ENCODE data around the gene SYPL1.

The SYPL1 gene

DNA sequence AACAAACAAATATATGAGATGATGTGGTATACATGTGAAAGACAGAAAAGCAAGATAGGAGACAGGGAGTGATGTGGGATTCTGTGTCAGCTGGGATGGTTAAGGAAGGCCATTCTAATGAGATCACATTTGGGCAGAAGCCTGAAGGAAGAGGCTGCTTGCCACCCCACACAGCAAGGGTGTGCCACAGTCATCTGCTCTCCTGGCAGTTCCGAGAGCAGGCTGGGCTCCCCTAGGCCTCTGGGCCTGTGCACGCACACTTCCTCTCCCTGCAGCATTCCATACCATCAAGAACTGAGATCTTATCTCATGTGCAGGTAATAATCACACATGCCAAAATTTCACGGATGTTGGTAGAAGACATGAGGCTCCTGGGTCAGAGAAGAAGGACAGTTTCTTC is 43.1 kb downstream of the SYPL1 start:
- ChIA-PET CTCF (interaction anchor here (2.0 kb wide), 1 partner anchor 11 kb away, joined by 7 read pairs; no protein-coding TSS in a partner anchor), POLR2A (interaction anchor here (0.5 kb wide), 1 partner anchor 12 kb away, joined by 3 read pairs; no protein-coding TSS in a partner anchor)
- TF ChIP-seq, protein P1, sequence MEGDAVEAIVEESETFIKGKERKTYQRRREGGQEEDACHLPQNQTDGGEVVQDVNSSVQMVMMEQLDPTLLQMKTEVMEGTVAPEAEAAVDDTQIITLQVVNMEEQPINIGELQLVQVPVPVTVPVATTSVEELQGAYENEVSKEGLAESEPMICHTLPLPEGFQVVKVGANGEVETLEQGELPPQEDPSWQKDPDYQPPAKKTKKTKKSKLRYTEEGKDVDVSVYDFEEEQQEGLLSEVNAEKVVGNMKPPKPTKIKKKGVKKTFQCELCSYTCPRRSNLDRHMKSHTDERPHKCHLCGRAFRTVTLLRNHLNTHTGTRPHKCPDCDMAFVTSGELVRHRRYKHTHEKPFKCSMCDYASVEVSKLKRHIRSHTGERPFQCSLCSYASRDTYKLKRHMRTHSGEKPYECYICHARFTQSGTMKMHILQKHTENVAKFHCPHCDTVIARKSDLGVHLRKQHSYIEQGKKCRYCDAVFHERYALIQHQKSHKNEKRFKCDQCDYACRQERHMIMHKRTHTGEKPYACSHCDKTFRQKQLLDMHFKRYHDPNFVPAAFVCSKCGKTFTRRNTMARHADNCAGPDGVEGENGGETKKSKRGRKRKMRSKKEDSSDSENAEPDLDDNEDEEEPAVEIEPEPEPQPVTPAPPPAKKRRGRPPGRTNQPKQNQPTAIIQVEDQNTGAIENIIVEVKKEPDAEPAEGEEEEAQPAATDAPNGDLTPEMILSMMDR (IDR thresholded peaks at IDR 0.05; ENCODE audit: insufficient read depth, low read length, missing control alignments) = no peak
- no peak overlapping the region for H3K4me3 ChIP-seq (ENCODE audit: low read depth, low read length)
- no peak for DNase-seq (ENCODE audit: low read depth, low spot score)

GRCh38 chr7:106068538-106068961 is 43.6 kb downstream of the SYPL1 start:
- no peak for DNase-seq (ENCODE audit: low read depth, low spot score)
- ChIA-PET CTCF (interaction anchor here (1.4 to 2.0 kb wide), 3 partner anchors 11 to 85 kb away, joined by 3 to 7 read pairs (median 7); no protein-coding TSS in a partner anchor), POLR2A (interaction anchor here (0.5 kb wide), 1 partner anchor 12 kb away, joined by 3 read pairs; no protein-coding TSS in a partner anchor)
- TF ChIP-seq, protein P1 (IDR thresholded peaks at IDR 0.05; ENCODE audit: insufficient read depth, low read length, missing control alignments) = no peak
- no peak overlapping the region for H3K4me3 ChIP-seq (ENCODE audit: low read depth, low read length)

DNA sequence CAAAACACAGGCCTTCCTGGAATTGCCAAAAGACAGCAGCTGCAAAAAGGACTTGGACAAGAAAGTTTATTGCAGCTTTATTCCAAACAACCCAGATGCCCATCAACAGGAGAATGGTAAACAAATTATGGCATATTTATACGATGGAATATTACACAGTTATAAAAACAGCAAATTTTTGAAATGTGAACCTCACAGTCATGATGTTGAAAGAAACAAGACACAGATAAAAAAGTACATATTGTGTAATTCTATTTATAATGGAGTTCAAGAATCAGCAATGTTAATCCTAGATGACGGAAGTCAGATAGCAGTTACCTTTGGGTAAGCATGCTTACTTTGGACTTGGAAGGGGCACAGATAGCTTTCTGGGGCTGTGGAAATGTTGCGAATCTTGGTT is 44.4 kb downstream of the SYPL1 start:
- no peak overlapping the region for H3K4me3 ChIP-seq (ENCODE audit: low read depth, low read length)
- POLR2A ChIA-PET = no interaction called here
- CTCF ChIA-PET = interaction anchor here (1.4 to 2.0 kb wide), 3 partner anchors 10 to 86 kb away, joined by 3 to 7 read pairs (median 7); no protein-coding TSS in a partner anchor
- TF ChIP-seq, protein P1 (IDR thresholded peaks at IDR 0.05; ENCODE audit: insufficient read depth, low read length, missing control alignments) = no peak
- no peak for DNase-seq (ENCODE audit: low read depth, low spot score)

DNA sequence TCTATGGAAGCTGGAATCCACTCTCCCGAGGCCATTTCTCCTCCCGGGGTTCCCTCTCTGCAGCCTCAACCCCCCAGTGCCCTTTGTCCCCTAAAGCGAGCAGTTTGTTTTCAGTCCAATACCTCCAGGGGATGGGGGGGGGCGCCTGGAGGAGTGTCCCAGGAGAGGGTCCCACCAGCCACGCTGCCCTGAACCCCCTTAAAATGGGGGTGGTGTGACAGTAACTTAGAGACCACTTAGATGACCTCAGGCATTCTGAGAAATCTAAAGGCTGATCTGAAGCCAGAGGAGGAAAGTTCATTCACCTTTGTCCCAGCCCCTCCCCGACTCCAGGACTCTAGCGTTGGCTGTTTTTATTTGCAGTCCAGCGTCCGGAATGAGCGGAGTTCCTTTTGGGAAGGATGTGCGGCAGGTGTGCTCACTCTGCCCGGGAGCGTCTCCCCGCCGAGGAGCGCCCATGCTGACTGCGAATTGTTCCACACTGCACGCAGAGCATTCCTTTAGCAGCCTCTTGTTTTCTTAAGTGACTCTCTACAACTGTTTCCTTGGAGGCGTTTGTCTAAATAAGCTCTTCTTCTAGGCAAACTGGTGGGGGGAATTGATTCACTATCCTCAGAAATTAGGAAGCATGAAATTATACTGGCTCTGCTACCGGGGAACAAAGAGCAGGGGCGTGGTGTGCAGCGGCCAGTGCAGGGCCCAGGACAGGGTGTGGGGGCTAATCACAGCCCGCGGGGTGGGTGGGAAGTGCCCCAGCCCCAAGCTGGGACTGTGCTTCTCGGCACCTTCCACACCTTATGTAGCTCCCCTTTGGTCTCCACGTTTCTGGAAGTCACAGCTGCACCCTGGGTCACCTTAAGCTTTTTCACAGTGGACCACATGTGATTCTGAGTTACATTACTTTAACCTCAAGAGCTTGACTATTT is 46.3 kb downstream of the SYPL1 start:
- CTCF ChIA-PET = interaction anchor here (0.8 to 3.9 kb wide), 6 partner anchors 8 to 584 kb away, joined by 3 to 31 read pairs (median 4); no protein-coding TSS in a partner anchor
- no peak for DNase-seq (ENCODE audit: low read depth, low spot score)
- TF ChIP-seq, protein P1 (IDR thresholded peaks at IDR 0.05; ENCODE audit: insufficient read depth, low read length, missing control alignments) = no peak
- peak overlapping the region; percentile 32 for H3K4me3 ChIP-seq (ENCODE audit: low read depth, low read length)
- POLR2A ChIA-PET = no interaction called here

DNA sequence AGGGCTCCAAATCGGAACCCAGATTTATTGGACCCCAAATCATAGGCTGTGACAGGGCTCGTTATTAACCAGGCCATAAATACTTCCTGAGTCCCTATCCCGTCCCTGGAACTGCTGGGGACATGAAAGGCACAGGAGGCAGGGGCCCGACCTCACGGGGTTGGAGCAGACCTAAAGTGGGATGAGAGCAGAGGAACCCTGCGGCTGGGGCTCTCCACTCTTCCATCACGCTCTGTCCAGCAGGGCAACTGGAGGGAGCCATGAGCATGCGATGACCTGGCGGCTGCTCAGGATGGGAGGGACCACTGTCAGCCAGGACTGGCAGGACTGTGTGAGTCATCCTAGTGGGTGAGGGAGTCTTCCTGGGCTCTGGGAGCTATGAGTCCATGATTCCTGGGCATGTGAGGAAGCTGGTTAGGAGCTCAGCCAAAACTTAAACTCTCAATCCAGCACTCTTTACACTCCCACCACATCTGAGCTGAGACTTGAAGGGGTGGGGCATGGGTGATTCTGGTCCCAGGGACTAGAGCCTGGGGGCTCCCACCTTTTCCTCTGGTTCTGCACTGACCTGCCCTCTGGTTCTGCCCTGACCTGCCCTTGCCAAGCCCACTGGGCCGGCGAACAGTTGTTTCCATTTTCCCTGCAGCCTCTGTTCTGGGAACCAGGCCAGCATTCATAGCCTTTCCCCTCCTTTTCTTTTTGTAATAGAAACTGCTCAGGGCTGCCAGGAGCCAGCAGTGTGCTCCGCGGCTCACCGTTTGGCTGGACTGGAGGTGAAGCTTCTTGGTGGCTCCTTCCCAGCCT is 47.1 kb downstream of the SYPL1 start:
- H3K4me3 ChIP-seq (ENCODE audit: low read depth, low read length) = peak overlapping the region; percentile 32
- ChIA-PET CTCF (interaction anchor here (1.2 to 3.9 kb wide), 5 partner anchors 9 to 102 kb away, joined by 3 to 31 read pairs (median 4); no protein-coding TSS in a partner anchor), POLR2A (no interaction called here)
- peak; percentile 82 for DNase-seq (ENCODE audit: low read depth, low spot score)
- TF ChIP-seq, protein P1 (IDR thresholded peaks at IDR 0.05; ENCODE audit: insufficient read depth, low read length, missing control alignments) = peak; percentile 22

Data from AG04449 (cell line).